K562 treated with DMSO at 1 percent for 4 hours (cell line): ENCODE data around the gene LCN10. TPM values are rescaled to one million over a fixed set of nuclear protein-coding genes. Genes with fewer than 3 reads are reported as not detected.

Experiments used
- total RNA-seq: library from RNA; unstranded; fragments of 300-600 nt; gene quantifications from 2 replicates; pipeline ENCODE4 v1.2.3, GENCODE V29; 2022; ENCODE audit not compliant: insufficient read depth

LCN10 gene
- total RNA-seq, result not detected in 2 replicates

DNA sequence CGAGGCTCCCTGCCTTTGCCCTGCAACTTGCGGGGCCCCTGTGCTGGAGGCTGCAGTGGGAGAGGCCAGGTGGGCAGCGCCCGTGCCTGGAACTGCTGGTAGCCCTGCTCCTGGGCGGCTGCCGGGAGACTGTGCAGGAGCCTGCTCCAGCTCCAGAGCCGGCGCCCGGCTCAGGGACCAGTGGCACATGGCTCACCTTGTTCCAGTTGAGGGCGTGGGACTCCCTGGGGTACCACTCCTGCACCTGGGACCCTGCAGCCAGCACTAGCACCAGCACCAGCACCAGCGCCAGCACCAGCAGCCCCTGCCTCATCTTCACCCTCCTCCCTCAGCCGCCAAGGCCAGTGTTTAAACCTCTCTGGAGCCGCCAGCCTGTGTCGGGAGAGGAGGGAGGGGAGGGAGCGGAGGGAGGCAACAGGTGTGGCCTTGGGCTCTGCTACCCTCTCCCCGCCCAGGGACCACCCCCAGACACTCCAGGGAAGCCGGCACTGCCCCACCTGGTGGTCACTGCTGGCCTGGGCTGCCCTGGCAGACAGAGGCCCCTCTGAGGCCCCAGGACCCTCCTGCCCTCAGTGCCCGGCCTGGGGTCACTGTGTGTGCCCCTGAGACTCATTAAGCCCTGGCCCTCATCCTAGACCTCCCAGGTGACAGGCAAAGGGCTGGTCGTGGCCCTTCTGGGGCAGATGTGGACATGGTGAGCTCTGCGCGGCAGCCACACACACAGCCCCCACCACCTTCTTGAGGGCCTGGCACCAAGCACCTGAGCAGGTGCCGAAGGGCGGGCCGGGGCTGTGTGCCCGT lies at the start of gene LCN10:
Gene LCN10 (minus strand): TSS at position 350 of the 801 bp plus-strand sequence. CDS start 37 bp downstream, at position 313.

DNA sequence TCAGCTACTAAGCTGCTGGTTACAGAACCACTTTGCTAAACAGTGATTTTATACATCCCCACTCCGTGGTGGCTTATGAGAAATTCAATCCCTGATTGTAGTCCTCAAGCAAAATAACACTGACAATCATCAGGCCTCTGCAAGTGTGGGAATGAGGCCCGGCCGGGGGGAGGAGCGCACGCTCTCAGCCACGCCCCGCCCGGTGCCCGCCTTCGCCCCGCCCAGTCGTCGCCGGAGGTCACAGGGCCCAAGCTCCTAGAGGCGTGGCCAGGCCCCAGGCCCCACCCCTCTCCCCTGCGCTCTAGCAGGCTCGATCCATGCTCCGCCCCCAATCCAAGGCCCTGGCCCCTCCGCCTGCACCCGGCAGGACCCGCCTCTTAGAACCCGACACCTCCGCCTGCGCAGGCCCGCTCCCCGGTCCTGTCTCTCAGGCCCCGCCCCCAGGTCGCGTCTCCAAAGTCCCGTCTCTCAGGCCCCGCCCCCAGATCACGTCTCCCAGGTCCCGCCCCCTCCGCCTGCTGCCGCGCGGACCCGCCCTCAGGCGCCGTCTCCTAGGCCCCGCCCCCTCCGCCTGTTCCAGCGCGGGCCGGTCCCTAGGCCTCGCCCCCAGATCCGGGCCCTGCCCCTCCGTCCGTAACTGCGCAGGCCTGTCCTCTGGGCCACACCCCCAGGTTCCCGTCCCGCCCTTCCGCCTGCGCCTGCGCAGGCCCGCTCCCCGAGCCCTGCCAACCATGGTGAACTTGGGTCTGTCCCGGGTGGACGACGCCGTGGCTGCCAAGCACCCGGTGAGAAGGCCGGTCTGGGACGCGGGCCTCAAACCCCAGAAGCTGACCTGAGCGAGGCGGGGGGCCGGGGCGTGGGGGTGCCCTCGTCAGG lies 48.1 kb upstream of the LCN10 start, which contains the start of gene TMEM141:
Gene TMEM141 (plus strand): TSS at position 705 of the 876 bp plus-strand sequence. CDS start 27 bp downstream, at position 732.

DNA sequence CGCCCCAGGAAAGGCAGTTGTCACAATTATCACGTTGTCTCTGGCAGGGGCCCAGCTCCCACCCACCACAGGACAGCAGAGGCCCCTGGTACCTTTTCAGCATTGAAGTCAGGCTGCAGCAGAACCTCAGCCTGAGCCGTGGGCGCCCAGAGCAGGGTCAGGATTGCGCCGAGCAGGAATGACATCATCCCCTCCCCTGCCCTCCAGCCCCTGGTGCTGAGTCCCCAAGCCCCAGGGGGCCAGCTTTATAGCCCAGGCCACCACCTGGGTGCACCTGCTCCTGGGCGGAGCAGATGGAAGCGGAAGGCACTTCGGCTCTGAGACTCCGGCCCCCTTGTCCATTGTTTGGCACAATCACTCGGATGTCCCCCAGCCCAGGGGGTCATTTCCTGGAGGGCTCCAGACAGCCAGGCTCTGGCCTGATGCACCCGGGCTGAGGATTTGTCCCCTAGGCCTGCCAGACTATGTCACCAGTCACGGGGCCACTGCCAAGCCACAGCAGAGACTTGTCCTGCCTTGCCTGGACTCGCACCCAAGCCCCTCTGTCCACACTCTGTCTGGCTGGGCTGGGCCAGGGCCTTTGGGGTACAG lies 21.7 kb upstream of the LCN10 start, which contains the start of gene LCN15:
Gene LCN15 (minus strand): TSS at position 218 of the 591 bp plus-strand sequence. CDS start 30 bp downstream, at position 188.

DNA sequence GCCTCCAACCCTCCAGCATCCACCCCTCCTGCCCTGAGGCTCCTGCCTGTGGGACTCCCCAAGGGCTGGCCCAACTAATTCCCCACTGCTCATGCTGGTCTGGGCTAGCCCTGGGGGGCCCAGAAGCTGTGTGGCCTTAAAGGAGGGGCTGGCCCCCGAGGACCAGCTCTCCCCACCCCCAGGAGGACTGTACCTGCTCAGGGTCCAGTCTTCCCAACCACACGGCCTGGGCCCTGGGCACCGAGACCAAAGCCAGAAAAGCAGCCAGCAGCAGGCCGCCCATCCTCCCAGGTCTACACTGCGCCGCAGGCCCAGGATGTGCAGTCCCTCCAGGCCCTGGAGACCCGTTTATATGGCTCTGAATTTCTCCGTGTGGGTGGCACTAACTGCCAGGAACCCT lies 5.5 kb upstream of the LCN10 start, which contains the start of gene LCN6:
Gene LCN6 (minus strand): TSS at position 325 of the 400 bp plus-strand sequence. CDS start 42 bp downstream, at position 283.

DNA sequence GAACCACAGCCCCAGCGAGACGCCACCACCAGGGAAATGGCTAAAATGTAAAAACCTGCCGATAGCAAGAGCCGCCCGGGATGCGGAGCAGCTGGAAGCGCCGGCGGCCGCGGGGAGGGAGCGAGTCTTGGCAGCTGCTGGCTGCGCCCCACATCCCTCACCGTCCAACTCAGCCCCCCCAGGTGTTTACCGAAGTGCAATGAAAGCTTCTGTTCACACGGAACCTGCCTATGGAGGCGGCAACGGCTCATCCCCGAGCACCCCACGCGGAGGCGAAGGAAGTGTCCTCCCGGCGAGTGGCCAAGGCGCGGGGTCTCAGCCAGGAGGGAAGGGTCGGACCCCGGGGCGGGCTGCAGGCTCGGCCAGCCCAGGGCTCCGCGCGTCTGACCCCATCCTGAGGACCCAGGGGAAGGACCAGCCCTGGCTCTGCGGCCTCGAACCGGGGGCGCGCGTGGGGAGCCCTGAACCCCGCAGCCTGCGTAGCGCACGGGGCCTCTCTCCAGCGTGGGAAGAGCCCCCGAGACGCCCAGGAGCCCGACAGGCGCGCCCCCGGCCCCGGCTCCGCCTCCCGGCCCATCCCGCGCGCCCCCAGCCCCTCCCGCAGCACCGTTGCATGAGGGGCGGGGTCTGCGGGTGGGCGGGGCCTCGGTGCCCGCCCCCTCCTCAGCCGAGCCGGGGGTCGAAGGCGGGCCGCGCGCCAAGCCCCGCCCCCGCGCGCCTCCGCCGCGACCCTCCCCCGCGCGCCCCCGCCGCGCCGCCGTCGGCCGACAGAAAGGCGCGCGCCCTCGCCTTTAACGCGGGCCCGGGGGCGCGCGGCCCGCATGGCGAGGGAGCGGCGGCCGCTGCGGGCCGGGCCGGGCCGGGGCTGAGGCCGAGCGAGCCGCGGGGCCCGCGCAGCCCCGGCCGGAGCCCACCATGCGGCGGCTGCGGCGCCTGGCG lies 30.7 kb downstream of the LCN10 start, which contains the start of gene DIPK1B:
Gene DIPK1B (plus strand): TSS at position 822 of the 939 bp plus-strand sequence. CDS start 94 bp downstream, at position 916.

Other genes with a start within 250 kb of the LCN10 start
- 14.8 and 20.5 TPM in 2 replicates for gene NOTCH1, start 196.9 kb downstream of the LCN10 start, total RNA-seq
- 61.4 and 63.1 TPM in 2 replicates for gene EGFL7, start 80.0 kb downstream of the LCN10 start, total RNA-seq
- 65.7 and 76.1 TPM in 2 replicates for gene AGPAT2, start 55.5 kb downstream of the LCN10 start, total RNA-seq
- gene DIPK1B, start 30.4 kb downstream of the LCN10 start, total RNA-seq, result 17.3 and 25.7 TPM in 2 replicates
- not detected in 2 replicates for gene LCN6, start 5.6 kb upstream of the LCN10 start, total RNA-seq
- gene LCN8, start 15.3 kb upstream of the LCN10 start, total RNA-seq, result not detected in 2 replicates
- gene LCN15, start 21.6 kb upstream of the LCN10 start, total RNA-seq, result not detected in 2 replicates
- gene TMEM141, start 48.4 kb upstream of the LCN10 start, total RNA-seq, result 67.9 and 75.8 TPM in 2 replicates
- 0.75 and 2.6 TPM in 2 replicates for gene CCDC183, start 53.4 kb upstream of the LCN10 start, total RNA-seq
- gene RABL6, start 65.0 kb upstream of the LCN10 start, total RNA-seq, result 163 and 183 TPM in 2 replicates
- gene AJM1, start 99.5 kb upstream of the LCN10 start, total RNA-seq, result 9.6 and 13.9 TPM in 2 replicates
- 165 and 171 TPM in 2 replicates for gene PHPT1, start 106.5 kb upstream of the LCN10 start, total RNA-seq
- gene MAMDC4, start 109.4 kb upstream of the LCN10 start, total RNA-seq, result 4.1 and 4.7 TPM in 2 replicates
- 705 and 763 TPM in 2 replicates for gene EDF1, start 123.4 kb upstream of the LCN10 start, total RNA-seq
- gene TRAF2, start 143.6 kb upstream of the LCN10 start, total RNA-seq, result 23.8 and 25.2 TPM in 2 replicates
- gene FBXW5, start 201.8 kb upstream of the LCN10 start, total RNA-seq, result 148 and 151 TPM in 2 replicates
- not detected in 2 replicates for gene C8G, start 202.3 kb upstream of the LCN10 start, total RNA-seq
- gene LCN12, start 209.3 kb upstream of the LCN10 start, total RNA-seq, result not detected in 2 replicates
- gene PTGDS, start 234.6 kb upstream of the LCN10 start, total RNA-seq, result 6.1 and 15.4 TPM in 2 replicates
- not detected in 2 replicates for gene LCNL1, start 240.1 kb upstream of the LCN10 start, total RNA-seq
- 89.0 and 89.2 TPM in 2 replicates for gene PAXX, start 249.5 kb upstream of the LCN10 start, total RNA-seq